ENCODE results near the gene KRTCAP3.

DNA sequence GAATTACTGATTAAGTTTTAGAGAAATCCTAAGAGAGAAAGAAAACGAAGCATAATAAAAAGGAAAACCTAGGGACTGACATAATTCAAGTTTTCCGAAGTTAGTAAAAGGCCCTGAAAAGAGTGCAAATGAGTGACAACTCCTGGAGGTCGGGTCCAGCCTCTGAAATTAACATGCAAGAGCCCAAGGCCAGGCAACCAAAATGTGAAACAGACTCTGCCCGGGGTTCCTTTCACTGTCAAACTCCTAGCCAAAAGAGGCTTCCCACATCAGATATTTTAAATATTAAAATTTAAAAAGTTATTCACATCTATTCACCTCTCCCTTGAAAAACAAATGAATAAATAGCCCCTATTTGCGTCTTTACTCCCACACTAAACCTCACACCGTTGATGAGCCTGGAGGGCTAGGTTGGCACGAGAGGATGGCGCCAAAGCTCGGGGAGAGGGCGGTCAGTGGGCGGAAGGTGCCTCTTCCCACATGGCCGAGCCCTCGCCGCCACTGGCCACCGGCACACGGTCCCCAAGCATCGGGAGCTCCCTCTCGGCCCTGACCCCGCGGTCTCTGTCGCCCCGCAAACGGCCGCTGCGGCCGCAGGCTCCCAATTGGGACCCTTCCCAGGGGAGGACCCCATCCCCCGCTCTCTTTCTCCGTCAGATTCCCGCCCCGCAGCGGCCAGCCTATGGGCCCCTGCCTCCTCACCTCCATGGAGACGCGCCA is 33.4 kb upstream of the KRTCAP3 start:
- TF ChIP-seq NANOG (IDR thresholded peaks at IDR 0.05; ENCODE audit: insufficient read depth, low read depth, low read length, poor library complexity, severe bottlenecking) = no peak
- no peak for TF ChIP-seq EP300 (IDR thresholded peaks at IDR 0.05; ENCODE audit: borderline replicate concordance in 1 of 2, low read depth in 2 of 2, low read length in 2 of 2)
- TF ChIP-seq RBBP5 (IDR thresholded peaks at IDR 0.05; ENCODE audit: borderline replicate concordance, low read depth, low read length) = peak; percentile 68; the same call in 1 of the 2 replicates
- no peak for TF ChIP-seq RFX5 (IDR thresholded peaks at IDR 0.05; ENCODE audit: borderline replicate concordance, low read depth, low read length)
- no peak for TF ChIP-seq POLR2AphosphoS5 (IDR thresholded peaks at IDR 0.05; ENCODE audit: low read depth, low read length)
- TF ChIP-seq TCF12 (IDR thresholded peaks at IDR 0.05; ENCODE audit: low read depth, low read length) = no peak
